Activated CD4-positive, alpha-beta memory T cell treated with anti-CD3 and anti-CD28 coated beads for 36 hours (primary cell): ENCODE data around the gene IFITM5. TPM values are rescaled to one million over a fixed set of nuclear protein-coding genes. Genes with fewer than 3 reads are reported as not detected.

Experiments
- CTCF ChIA-PET: fragments of 350-600 bp; sonication (Branson Sonifier 250); formaldehyde crosslinking; loops from one replicate; lab custom pipeline; 2021; ENCODE audit warnings: antibody characterized with exemption, inconsistent platforms; lab: Charles Lee
- POLR2A ChIA-PET: fragments of 350-600 bp; sonication (Branson Sonifier 250); formaldehyde crosslinking; loops from one replicate; lab custom pipeline; 2021; ENCODE audit warnings: antibody characterized with exemption; lab: Charles Lee
- DNase-seq: peaks from one replicate; pipeline ENCODE4 v3.0.0-alpha.2; 2020
- H3K27ac Mint-ChIP-seq: one replicate; pipeline ENCODE4 v1.8.0; 2021; ENCODE audit warnings: mixed read lengths
- H3K27me3 Mint-ChIP-seq: one replicate; pipeline ENCODE4 v1.8.0; 2021; ENCODE audit warnings: mixed read lengths
- H3K36me3 Mint-ChIP-seq: one replicate; pipeline ENCODE4 v1.8.0; 2021; ENCODE audit warnings: mixed read lengths
- H3K4me1 Mint-ChIP-seq: one replicate; pipeline ENCODE4 v1.8.0; 2021; ENCODE audit warnings: low read depth, mixed read lengths
- H3K4me3 Mint-ChIP-seq: one replicate; pipeline ENCODE4 v1.8.0; 2021; ENCODE audit warnings: mild to moderate bottlenecking, mixed read lengths
- H3K9me3 Mint-ChIP-seq: one replicate; pipeline ENCODE4 v1.8.0; 2021; ENCODE audit warnings: mixed read lengths
- intact Hi-C: fragments of 100-400 bp; cut with micrococcal nuclease; formaldehyde crosslinking; loops from one replicate; pipeline ENCODE4 v1.15.1; 2023
- total RNA-seq, 2 experiments: library from RNA; stranded (reverse); gene quantifications; one replicate each; pipeline ENCODE4 v1.2.3, GENCODE V29; 2021

The IFITM5 gene
- total RNA-seq, 2 experiments from 2014 or later: not detected

- Mint-ChIP-seq H3K4me1 (peaks cover 36% of the 10 kb centered on the region), H3K36me3 (peaks cover 1% of the 10 kb centered on the region), H3K9me3 (no peaks in the 10 kb centered on the region), H3K27me3 (no peaks in the 10 kb centered on the region), H3K27ac (peak overlapping the region; percentile 75), H3K4me3 (peak overlapping the region; percentile 58)
- ChIA-PET POLR2A (interaction anchor here (1.3 to 2.1 kb wide), 3 partner anchors 21 to 59 kb away, joined by 5 to 9 read pairs (median 6); partner anchors contain the start of genes BET1L, PGGHG and RIC8A), CTCF (interaction anchor here (0.7 to 2.5 kb wide), 5 partner anchors 9 to 40 kb away, joined by 3 to 24 read pairs (median 3); no protein-coding TSS in a partner anchor)
- intact Hi-C loops: no loop called here
- no peak for DNase-seq
These were observed 32.5 kb downstream of the IFITM5 start for GRCh38 chr11:266676-267439.

DNA sequence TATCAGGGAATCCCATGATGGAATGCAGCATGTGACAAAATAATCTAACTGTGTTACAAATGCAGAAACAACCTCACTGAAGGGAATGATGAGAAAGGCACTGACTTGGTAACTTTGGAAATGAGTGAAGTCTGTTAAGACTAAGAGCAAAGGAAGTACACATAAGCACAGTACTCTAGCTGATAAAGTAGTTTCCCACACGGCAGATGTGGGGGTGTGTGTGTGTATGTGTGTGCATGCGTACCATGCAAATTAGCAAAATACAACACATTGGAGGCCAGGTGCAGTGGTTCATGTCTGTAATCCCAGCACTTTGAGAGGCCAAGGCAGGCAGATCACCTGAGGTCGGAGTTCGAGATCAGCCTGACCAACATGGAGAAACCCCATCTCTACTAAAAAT is 37.7 kb downstream of the IFITM5 start:
- H3K36me3 Mint-ChIP-seq: no peaks in the 10 kb centered on the region
- intact Hi-C loops: no loop called here
- no peak for DNase-seq
- ChIA-PET POLR2A (no interaction called here), CTCF (interaction anchor here (1.6 kb wide), 1 partner anchor 11 kb away, joined by 15 read pairs; no protein-coding TSS in a partner anchor)
- H3K4me3 Mint-ChIP-seq: no peak overlapping the region
- H3K4me1 Mint-ChIP-seq: peaks cover 2% of the 10 kb centered on the region
- no peak overlapping the region for H3K27ac Mint-ChIP-seq
- no peaks in the 10 kb centered on the region for H3K27me3 Mint-ChIP-seq
- H3K9me3 Mint-ChIP-seq: no peaks in the 10 kb centered on the region

GRCh38 chr11:259413-259812 is 39.9 kb downstream of the IFITM5 start:
- H3K27me3 Mint-ChIP-seq: no peaks in the 10 kb centered on the region
- no peaks in the 10 kb centered on the region for H3K9me3 Mint-ChIP-seq
- DNase-seq: no peak
- H3K27ac Mint-ChIP-seq: no peak overlapping the region
- ChIA-PET POLR2A (no interaction called here), CTCF (interaction anchor here (2.2 kb wide), 1 partner anchor 9 kb away, joined by 10 read pairs; no protein-coding TSS in a partner anchor)
- H3K36me3 Mint-ChIP-seq: no peaks in the 10 kb centered on the region
- intact Hi-C loops: no loop called here
- no peak overlapping the region for H3K4me3 Mint-ChIP-seq
- no peaks in the 10 kb centered on the region for H3K4me1 Mint-ChIP-seq

- H3K4me1 Mint-ChIP-seq: no peaks in the 10 kb centered on the region
- no peak overlapping the region for H3K27ac Mint-ChIP-seq
- CTCF ChIA-PET: interaction anchor here (0.6 to 2.2 kb wide), 4 partner anchors 7 to 281 kb away, joined by 3 to 10 read pairs (median 4); no protein-coding TSS in a partner anchor
- H3K4me3 Mint-ChIP-seq: no peak overlapping the region
- H3K36me3 Mint-ChIP-seq: peaks cover 6% of the 10 kb centered on the region
- no peaks in the 10 kb centered on the region for H3K27me3 Mint-ChIP-seq
- H3K9me3 Mint-ChIP-seq: no peaks in the 10 kb centered on the region
- DNase-seq: no peak
- POLR2A ChIA-PET: no interaction called here
- intact Hi-C loops: no loop called here
These were observed 41.4 kb downstream of the IFITM5 start for GRCh38 chr11:257766-258493.

DNA sequence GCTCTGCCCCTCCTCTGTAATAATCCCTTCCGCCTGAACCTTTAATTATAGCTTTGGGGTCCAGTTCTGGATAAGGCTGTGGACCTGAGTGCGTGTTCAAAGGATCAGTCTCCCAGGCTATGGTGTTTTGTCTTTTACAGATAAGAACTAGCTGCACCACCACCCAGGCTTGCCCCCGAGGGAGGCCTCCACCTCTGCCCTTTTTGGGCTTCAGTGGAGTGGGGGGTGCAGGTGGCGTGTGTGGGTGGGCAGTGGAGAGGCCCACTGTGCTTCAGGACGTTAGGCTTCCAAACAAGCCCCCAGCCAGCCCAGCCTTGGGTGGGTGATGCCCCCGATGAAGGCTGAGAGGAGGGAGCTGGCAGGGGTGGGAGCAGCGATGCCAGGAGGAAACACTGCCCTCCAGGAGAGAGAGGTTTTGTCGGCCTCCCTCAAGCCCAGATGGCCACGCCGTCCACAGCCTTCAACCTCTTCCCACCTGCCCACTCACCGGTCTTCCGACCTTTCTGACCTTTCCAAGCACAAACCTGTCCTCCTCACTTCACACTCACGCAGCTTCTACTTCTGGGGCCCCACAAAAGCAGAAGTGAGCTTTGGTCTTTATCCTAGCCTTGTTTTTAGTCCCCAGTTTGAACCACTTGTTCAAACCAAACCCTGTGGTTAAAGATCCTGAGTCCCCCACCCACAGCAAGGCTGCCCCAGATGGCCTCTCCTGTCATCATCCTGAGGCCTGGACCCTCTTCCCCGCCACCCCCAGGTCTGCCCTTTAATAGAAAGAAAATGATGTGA is 42.2 kb downstream of the IFITM5 start:
- no peak overlapping the region for H3K27ac Mint-ChIP-seq
- POLR2A ChIA-PET: no interaction called here
- H3K9me3 Mint-ChIP-seq: no peaks in the 10 kb centered on the region
- intact Hi-C loops: no loop called here
- CTCF ChIA-PET: interaction anchor here (0.7 kb wide), 1 partner anchor 13 kb away, joined by 3 read pairs; no protein-coding TSS in a partner anchor
- DNase-seq: no peak
- H3K27me3 Mint-ChIP-seq: no peaks in the 10 kb centered on the region
- H3K36me3 Mint-ChIP-seq: peaks cover 14% of the 10 kb centered on the region
- no peak overlapping the region for H3K4me3 Mint-ChIP-seq
- H3K4me1 Mint-ChIP-seq: no peaks in the 10 kb centered on the region

DNA sequence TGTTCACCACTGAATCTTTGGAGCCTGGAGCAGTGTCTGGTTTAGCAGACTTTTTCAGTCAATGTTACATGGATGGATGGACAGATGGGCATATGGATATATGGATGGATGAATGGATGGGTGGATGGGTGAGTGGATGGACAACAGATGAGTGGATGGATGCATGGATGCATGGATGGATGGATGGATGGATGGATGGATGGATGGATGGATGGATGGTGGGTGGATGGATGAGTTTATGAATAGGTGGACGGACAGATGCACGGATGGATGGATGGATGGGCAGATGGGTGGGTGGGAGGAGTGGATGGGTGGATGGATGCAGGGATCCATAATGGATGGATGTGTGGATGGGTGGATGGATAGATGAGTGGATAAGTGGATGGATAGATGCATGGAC is 43.5 kb downstream of the IFITM5 start:
- Mint-ChIP-seq H3K4me3 (no peak overlapping the region), H3K9me3 (no peaks in the 10 kb centered on the region), H3K36me3 (peaks cover 26% of the 10 kb centered on the region), H3K27me3 (no peaks in the 10 kb centered on the region), H3K27ac (no peak overlapping the region), H3K4me1 (peaks cover 3% of the 10 kb centered on the region)
- CTCF ChIA-PET: interaction anchor here (0.5 kb wide), 1 partner anchor 189 kb away, joined by 3 read pairs; no protein-coding TSS in a partner anchor
- intact Hi-C loops: no loop called here
- DNase-seq: no peak
- POLR2A ChIA-PET: no interaction called here

DNA sequence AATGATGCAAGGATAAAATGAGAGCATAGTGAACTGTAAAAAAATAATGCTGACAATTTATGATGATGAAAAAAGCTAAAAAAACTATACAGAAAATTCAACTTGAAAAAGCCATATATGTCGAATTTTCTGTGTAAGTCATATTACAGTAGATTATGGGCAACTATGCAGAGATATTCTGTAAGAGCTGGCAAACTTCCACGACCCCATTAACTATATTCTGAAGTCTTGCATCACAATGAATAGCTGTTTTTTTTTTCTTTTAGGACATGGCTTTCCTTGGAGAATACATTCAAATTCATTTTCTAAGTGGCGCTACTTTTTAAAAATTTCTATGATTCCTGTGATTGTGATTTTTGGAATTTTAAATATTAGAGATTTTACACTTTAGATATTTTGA is 44.1 kb downstream of the IFITM5 start:
- CTCF ChIA-PET: interaction anchor here (0.5 to 0.7 kb wide), 2 partner anchors 170 to 190 kb away, joined by 3 read pairs; no protein-coding TSS in a partner anchor
- Mint-ChIP-seq H3K9me3 (no peaks in the 10 kb centered on the region), H3K4me3 (no peak overlapping the region), H3K27me3 (no peaks in the 10 kb centered on the region), H3K4me1 (peaks cover 8% of the 10 kb centered on the region), H3K36me3 (peaks cover 30% of the 10 kb centered on the region), H3K27ac (no peak overlapping the region)
- DNase-seq: no peak
- intact Hi-C loops: no loop called here
- POLR2A ChIA-PET: no interaction called here

GRCh38 chr11:253886-254270 is 45.4 kb downstream of the IFITM5 start:
- no peaks in the 10 kb centered on the region for H3K27me3 Mint-ChIP-seq
- intact Hi-C loops: loop anchor here (5.0 kb wide), 2 partner anchors 53 to 103 kb away; partner anchors contain the start of gene IFITM2
- H3K4me1 Mint-ChIP-seq: peaks cover 13% of the 10 kb centered on the region
- H3K27ac Mint-ChIP-seq: no peak overlapping the region
- no peak for DNase-seq
- ChIA-PET POLR2A (no interaction called here), CTCF (no interaction called here)
- H3K4me3 Mint-ChIP-seq: no peak overlapping the region
- H3K36me3 Mint-ChIP-seq: peaks cover 36% of the 10 kb centered on the region
- no peaks in the 10 kb centered on the region for H3K9me3 Mint-ChIP-seq

- ChIA-PET CTCF (no interaction called here), POLR2A (no interaction called here)
- peaks cover 17% of the 10 kb centered on the region for H3K4me1 Mint-ChIP-seq
- no peak for DNase-seq
- H3K27me3 Mint-ChIP-seq: no peaks in the 10 kb centered on the region
- intact Hi-C loops: loop anchor here (5.0 kb wide), 2 partner anchors 54 to 104 kb away; partner anchors contain the start of gene IFITM2
- H3K4me3 Mint-ChIP-seq: no peak overlapping the region
- no peaks in the 10 kb centered on the region for H3K9me3 Mint-ChIP-seq
- H3K27ac Mint-ChIP-seq: no peak overlapping the region
- peaks cover 41% of the 10 kb centered on the region for H3K36me3 Mint-ChIP-seq
These were observed 46.0 kb downstream of the IFITM5 start for GRCh38 chr11:253160-253885.

DNA sequence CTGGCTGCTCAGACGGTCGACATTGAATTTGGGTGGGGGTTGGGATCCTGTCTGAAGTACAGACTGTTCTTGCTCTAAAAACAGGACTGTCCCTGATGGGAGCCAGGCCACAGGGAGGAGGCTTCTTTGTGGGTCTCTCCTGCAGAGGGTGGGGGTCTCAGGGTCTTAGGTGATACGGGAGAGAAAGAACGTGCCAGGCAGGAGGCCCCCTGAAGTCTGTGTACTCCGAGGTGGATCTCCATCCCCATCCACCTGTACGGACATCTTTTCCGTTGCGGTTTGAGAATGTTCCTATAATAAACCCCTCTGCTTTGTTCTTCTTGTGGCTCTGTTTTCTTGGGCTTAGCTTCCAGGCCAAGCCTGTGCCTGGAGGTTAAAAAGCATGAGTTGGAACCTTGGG is 46.7 kb downstream of the IFITM5 start:
- Mint-ChIP-seq H3K4me1 (peaks cover 21% of the 10 kb centered on the region), H3K36me3 (peaks cover 47% of the 10 kb centered on the region), H3K4me3 (no peak overlapping the region), H3K9me3 (no peaks in the 10 kb centered on the region), H3K27ac (no peak overlapping the region), H3K27me3 (no peaks in the 10 kb centered on the region)
- DNase-seq: no peak
- intact Hi-C loops: loop anchor here (5.0 kb wide), 2 partner anchors 55 to 105 kb away; partner anchors contain the start of gene IFITM2
- ChIA-PET POLR2A (no interaction called here), CTCF (interaction anchor here (1.7 to 3.5 kb wide), 4 partner anchors 29 to 266 kb away, joined by 3 to 57 read pairs (median 12); partner anchors contain the start of gene NLRP6)

GRCh38 chr11:251550-251949 is 47.8 kb downstream of the IFITM5 start:
- POLR2A ChIA-PET: no interaction called here
- Mint-ChIP-seq H3K9me3 (no peaks in the 10 kb centered on the region), H3K4me3 (no peak overlapping the region), H3K27me3 (no peaks in the 10 kb centered on the region), H3K4me1 (peaks cover 21% of the 10 kb centered on the region), H3K36me3 (peaks cover 57% of the 10 kb centered on the region), H3K27ac (no peak overlapping the region)
- DNase-seq: no peak
- CTCF ChIA-PET: interaction anchor here (0.8 to 3.5 kb wide), 24 partner anchors 8 to 268 kb away, joined by 3 to 57 read pairs (median 8); partner anchors contain the start of genes BET1L, IFITM2, NLRP6 and PGGHG
- intact Hi-C loops: loop anchor here (5.0 kb wide), 2 partner anchors 56 to 106 kb away; partner anchors contain the start of gene IFITM2
